ENCODE data around the gene HCRTR2.

The HCRTR2 gene

GRCh38 chr6:55255113-55255512 is 80.8 kb downstream of the HCRTR2 start:
- in situ Hi-C loops (cut with HindIII; ENCODE audit: low sequenced_read_pairs): no loop called here
- DNase-seq (ENCODE audit: low read depth): no peak
- TF ChIP-seq CTCF (IDR thresholded peaks at IDR 0.05; ENCODE audit: low read depth, low read length, missing control alignments): no peak

GRCh38 chr6:55260181-55260580 is 85.9 kb downstream of the HCRTR2 start:
- no peak for TF ChIP-seq CTCF (IDR thresholded peaks at IDR 0.05; ENCODE audit: low read depth, low read length, missing control alignments)
- no peak for DNase-seq (ENCODE audit: low read depth)
- H3K4me3 ChIP-seq (ENCODE audit: low read depth, low read length): no peak overlapping the region
- in situ Hi-C loops (cut with HindIII; ENCODE audit: low sequenced_read_pairs): loop anchor here (10.0 kb wide), 1 partner anchor 465 kb away; no protein-coding TSS in a partner anchor

More at GRCh38 chr6:55255113-55255512, 80.8 kb downstream of the HCRTR2 start:
- no peak overlapping the region for H3K4me3 ChIP-seq (ENCODE audit: low read depth, low read length)

GRCh38 chr6:55265409-55266114 is 91.2 kb downstream of the HCRTR2 start:
- in situ Hi-C loops (cut with HindIII; ENCODE audit: low sequenced_read_pairs): loop anchor here (10.0 kb wide), 1 partner anchor 459 kb away; no protein-coding TSS in a partner anchor
- no peak for DNase-seq (ENCODE audit: low read depth)
- H3K4me3 ChIP-seq (ENCODE audit: low read depth, low read length): no peak overlapping the region
- TF ChIP-seq CTCF (IDR thresholded peaks at IDR 0.05; ENCODE audit: low read depth, low read length, missing control alignments): no peak

GRCh38 chr6:55266896-55267295 is 92.6 kb downstream of the HCRTR2 start:
- no peak for DNase-seq (ENCODE audit: low read depth)
- in situ Hi-C loops (cut with HindIII; ENCODE audit: low sequenced_read_pairs): loop anchor here (10.0 kb wide), 1 partner anchor 458 kb away; no protein-coding TSS in a partner anchor
- no peak overlapping the region for H3K4me3 ChIP-seq (ENCODE audit: low read depth, low read length)
- TF ChIP-seq CTCF (IDR thresholded peaks at IDR 0.05; ENCODE audit: low read depth, low read length, missing control alignments): no peak

- TF ChIP-seq CTCF (IDR thresholded peaks at IDR 0.05; ENCODE audit: low read depth, low read length, missing control alignments): peak; percentile 65
- DNase-seq (ENCODE audit: low read depth): peak; percentile 76
- in situ Hi-C loops (cut with HindIII; ENCODE audit: low sequenced_read_pairs): loop anchor here (25.0 kb wide), 1 partner anchor 685 kb away; no protein-coding TSS in a partner anchor
- H3K4me3 ChIP-seq (ENCODE audit: low read depth, low read length): no peak overlapping the region
Measured at GRCh38 chr6:55276745-55277530, 102.6 kb downstream of the HCRTR2 start.

- DNase-seq (ENCODE audit: low read depth): no peak
- TF ChIP-seq CTCF (IDR thresholded peaks at IDR 0.05; ENCODE audit: low read depth, low read length, missing control alignments): no peak
- in situ Hi-C loops (cut with HindIII; ENCODE audit: low sequenced_read_pairs): loop anchor here (25.0 kb wide), 1 partner anchor 685 kb away; no protein-coding TSS in a partner anchor
- H3K4me3 ChIP-seq (ENCODE audit: low read depth, low read length): no peak overlapping the region
Measured at GRCh38 chr6:55277646-55278045, 103.3 kb downstream of the HCRTR2 start.
